RWPE1 (cell line): ENCODE measurements around the gene GRAMD1A.
"Not testable (repeated sequence)": the region's sequence is repeated elsewhere in the genome, so short reads cannot be mapped to it uniquely, and the experiment has no call there.

Experiments
- CTCF ChIA-PET: fragments of 350-600 bp; sonication (Branson Sonifier 250); formaldehyde crosslinking; extraction: SDS; loops from one replicate; lab custom pipeline; 2021; lab: Yijun Ruan, JAX
- POLR2A ChIA-PET: fragments of 400-600 bp; formaldehyde crosslinking; extraction: SDS; loops from one replicate; lab custom pipeline; 2020; ENCODE audit warnings: antibody characterized with exemption; ENCODE audit not compliant: low non-redundant PET; lab: Yijun Ruan, JAX
- DNase-seq: peaks from one replicate; pipeline ENCODE4 v3.0.0; 2012; ENCODE audit warnings: low spot score
- H3K27ac ChIP-seq: fragments of 450-650 bp; 2 replicates; pipeline ENCODE4 v1.5.1; 2017
- CTCF ChIP-seq: fragments of 450-650 bp; conservative IDR thresholded peaks from 2 replicates; pipeline ENCODE4 v1.5.1; 2017; ENCODE audit warnings: low read depth, mild to moderate bottlenecking

The GRAMD1A gene

DNA sequence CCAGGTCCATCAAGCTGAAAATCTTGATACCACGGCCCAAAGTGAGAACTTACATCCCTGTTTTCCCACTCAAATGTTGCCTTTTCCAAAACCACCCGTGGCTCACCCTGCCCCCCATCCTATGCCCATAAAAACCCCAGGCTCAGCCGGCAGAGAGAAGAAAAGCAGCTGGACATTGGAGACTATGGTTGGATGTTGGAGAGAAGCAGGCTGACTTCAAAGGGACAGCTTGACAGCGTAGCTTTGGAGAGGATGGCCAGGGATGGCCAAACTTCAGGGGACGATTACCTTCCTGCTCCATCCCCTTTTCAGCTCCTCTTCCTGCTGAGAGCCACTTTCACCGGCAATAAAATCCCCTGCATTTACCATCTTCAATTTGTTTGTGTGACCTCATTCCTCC, 32.6 kb upstream of the GRAMD1A start:
- no peak for TF ChIP-seq CTCF
- DNase-seq = no peak
- ChIA-PET CTCF (interaction anchor here (0.7 to 1.1 kb wide), 2 partner anchors 77 to 410 kb away, joined by 3 read pairs; no protein-coding TSS in a partner anchor), POLR2A (no interaction called here)
- no peak overlapping the region for H3K27ac ChIP-seq

- POLR2A ChIA-PET = no interaction called here
- TF ChIP-seq CTCF = no peak
- DNase-seq = no peak
- no peak overlapping the region for H3K27ac ChIP-seq
- CTCF ChIA-PET = interaction anchor here (0.7 kb wide), 1 partner anchor 75 kb away, joined by 5 read pairs; no protein-coding TSS in a partner anchor
These were observed 30.4 kb upstream of the GRAMD1A start for GRCh38 chr19:34969721-34970120.

GRCh38 chr19:34970185-34970780, 29.8 kb upstream of the GRAMD1A start:
- CTCF ChIA-PET = interaction anchor here (0.7 kb wide), 1 partner anchor 74 kb away, joined by 5 read pairs; no protein-coding TSS in a partner anchor

GRCh38 chr19:34972163-34972705, 27.9 kb upstream of the GRAMD1A start:
- no peak for TF ChIP-seq CTCF
- CTCF ChIA-PET = interaction anchor here (0.5 to 1.2 kb wide), 13 partner anchors 9 to 509 kb away, joined by 3 to 7 read pairs (median 3); partner anchors contain the start of genes FXYD7, GRAMD1A, SCN1B and ZNF792
- H3K27ac ChIP-seq = no peak overlapping the region
- DNase-seq = no peak
- POLR2A ChIA-PET = no interaction called here

More at GRCh38 chr19:34970185-34970780, 29.8 kb upstream of the GRAMD1A start:
- POLR2A ChIA-PET, H3K27ac ChIP-seq, DNase-seq: not testable (repeated sequence)

- no peak overlapping the region for H3K27ac ChIP-seq
- no peak for TF ChIP-seq CTCF
- ChIA-PET CTCF (no interaction called here), POLR2A (no interaction called here)
- DNase-seq = no peak
These were observed 25.5 kb upstream of the GRAMD1A start for GRCh38 chr19:34974646-34975045.

GRCh38 chr19:34975056-34975455, 25.1 kb upstream of the GRAMD1A start:
- ChIA-PET POLR2A (no interaction called here), CTCF (no interaction called here)
- no peak overlapping the region for H3K27ac ChIP-seq
- TF ChIP-seq CTCF = no peak
- DNase-seq = no peak

- no peak overlapping the region for H3K27ac ChIP-seq
- ChIA-PET CTCF (no interaction called here), POLR2A (no interaction called here)
- no peak for TF ChIP-seq CTCF
- no peak for DNase-seq
These were observed 23.5 kb upstream of the GRAMD1A start for GRCh38 chr19:34976611-34977010.
